HG03175 (cell line): ENCODE data around the gene PRKCA.
"Not testable (repeated sequence)": the region's sequence is repeated elsewhere in the genome, so short reads cannot be mapped to it uniquely, and the experiment has no call there.

Experiments
- ATAC-seq: cut with Tn5 transposase; IDR thresholded peaks from one replicate; pipeline ENCODE4 v1.9.1; 2021; ENCODE audit warnings: mild to moderate bottlenecking, moderate library complexity; ENCODE audit not compliant: unreplicated experiment

PRKCA gene

DNA sequence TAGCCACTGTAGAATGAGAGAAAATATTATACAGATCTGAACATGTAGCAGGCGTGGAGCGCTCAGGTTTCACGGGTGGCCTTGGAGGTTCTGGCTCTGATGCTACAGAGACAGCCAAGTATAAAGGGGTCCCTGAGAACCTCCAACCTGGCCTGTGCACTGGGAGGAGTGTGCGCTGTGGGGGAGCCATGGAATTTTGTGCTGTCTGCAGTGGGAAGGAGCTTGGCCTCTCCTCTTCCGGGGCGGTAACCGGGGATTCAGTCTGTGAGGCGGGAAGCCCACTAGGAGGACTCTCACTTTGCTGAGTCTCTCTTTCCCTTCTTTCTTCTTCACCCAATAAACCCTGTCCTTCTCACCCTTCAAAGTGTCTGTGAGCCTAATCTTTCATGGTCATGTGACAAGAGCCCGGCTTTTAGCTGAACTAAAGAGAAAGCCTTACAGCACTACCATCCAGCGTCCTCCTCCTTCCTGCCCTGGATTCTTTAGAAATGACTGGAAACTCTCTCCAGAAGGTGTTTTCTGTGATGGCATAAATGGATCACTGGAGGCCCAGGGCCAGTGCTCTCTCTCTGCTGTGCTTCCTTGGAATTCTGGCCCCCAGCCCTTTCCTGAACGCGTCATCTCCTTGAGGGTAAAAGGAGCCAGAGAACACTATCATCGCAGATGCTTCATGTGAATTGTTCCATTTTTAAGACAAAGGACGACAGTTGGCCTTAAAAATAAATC, 300.4 kb downstream of the PRKCA start:
- ATAC-seq: no peak

- no peak for ATAC-seq
Measured at GRCh38 chr17:66604376-66604775, 302.0 kb downstream of the PRKCA start.

- no peak for ATAC-seq
Measured at GRCh38 chr17:66605541-66605940, 303.1 kb downstream of the PRKCA start.

DNA sequence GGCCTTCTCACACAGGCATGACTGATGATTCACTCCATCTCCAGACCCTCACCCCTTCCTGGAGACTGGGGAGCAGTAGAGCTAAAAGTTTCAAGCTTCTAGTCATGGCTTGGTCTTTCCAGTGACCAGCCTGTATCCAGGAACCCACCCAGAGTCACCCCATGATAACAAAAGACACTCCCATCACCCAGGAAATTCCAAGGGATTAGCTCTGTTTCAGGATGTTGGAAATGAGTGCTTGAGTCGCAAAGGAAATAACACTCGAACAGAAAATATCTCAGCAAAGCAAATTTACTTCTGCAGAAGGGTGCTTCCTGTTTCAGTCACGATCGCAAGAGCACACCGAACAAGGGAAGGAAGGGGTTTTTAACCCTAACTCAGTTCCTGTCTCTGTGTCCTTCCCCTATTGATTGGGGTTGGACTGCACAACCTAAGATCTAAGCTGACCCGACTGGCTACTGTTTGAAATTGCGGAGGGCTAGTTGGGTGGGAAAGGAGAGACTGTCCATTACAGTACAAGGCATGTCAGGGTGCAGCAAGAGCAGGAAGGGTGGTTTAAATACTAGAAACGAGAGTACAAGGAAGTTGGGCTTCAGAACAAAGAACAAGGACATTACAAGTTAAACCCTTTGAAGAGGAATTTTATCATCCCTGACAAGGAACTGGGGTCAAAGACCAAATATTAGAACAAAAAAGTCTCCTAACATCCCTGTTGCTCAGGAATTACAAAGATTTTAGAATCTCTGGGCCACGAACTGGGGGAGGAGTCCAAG, 308.1 kb downstream of the PRKCA start:
- no peak for ATAC-seq

DNA sequence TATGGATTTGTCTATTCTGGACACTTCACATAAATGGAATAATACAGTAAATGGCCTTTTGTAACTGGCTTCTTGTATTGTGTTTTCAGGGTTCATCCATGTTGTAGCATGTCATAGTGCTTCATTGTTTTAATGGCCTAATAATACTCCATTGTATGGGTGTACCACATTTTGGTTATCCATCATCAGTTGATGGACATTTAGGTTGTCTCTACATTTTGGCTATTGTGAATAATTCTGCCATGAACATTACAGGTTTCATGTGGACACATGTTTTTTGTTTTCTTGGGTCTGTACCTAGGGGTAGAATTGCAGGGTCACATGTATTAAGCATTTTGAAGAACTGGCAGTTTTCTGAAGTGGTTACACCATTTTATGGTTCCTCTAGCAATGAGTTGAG, 309.0 kb downstream of the PRKCA start:
- ATAC-seq: no peak

DNA sequence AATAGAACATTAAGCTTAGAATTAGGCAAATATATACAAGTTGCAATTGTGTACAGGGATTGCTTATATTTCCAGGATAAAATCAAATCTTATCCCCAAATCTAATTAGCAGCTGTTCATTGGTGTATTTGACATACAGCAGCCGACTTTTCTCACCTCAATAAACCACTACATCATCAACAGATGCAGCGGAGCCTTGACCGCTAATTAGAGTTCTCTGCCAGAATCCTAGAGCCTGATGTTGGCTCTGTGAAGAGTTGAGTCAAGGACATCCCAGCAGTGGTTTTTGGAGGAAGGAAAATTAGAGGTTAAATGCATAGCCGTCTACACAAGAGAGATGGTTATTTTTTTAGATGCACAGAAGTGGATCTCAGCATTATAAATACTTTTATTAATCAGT, 310.6 kb downstream of the PRKCA start:
- ATAC-seq: no peak

- ATAC-seq: no peak
Measured at GRCh38 chr17:66614469-66614868, 312.1 kb downstream of the PRKCA start.

DNA sequence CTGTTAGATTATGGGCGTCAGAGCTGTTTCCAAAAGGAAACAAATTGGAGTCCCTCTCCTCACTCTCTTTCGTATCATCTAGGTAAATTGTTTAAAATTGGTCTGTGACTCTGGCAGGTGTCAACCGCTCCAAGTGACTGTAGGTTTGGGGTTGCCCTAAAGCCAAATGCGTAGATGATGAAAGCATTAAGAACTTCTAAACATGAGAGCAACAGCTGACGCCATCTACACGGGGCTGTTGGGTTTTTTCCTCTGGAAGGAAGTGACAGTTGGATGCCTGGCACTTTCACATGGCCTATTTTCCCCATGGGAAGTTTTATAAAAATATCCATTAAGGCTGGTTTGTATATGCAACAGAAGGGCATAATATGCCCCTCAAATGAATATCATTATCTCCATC, 316.8 kb downstream of the PRKCA start:
- ATAC-seq: no peak

DNA sequence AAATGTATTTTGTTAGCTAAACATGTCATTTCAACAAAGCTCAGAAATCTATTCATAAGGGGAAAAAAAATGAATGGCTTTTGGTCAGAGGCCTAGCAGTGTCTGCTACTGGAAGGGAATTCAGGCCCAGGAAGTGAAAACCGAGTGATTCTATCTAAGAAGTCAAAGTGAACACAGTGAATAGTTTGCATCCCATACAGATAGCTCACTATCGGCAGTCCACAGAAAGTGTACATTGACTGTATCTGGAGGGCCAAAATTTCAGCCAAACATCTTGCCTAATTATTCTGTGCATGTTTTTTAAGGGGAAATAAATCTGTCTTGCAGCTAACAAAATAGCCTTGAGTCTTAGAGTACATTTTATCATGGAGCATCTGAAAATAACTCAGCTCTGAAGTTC, 318.1 kb downstream of the PRKCA start:
- no peak for ATAC-seq

DNA sequence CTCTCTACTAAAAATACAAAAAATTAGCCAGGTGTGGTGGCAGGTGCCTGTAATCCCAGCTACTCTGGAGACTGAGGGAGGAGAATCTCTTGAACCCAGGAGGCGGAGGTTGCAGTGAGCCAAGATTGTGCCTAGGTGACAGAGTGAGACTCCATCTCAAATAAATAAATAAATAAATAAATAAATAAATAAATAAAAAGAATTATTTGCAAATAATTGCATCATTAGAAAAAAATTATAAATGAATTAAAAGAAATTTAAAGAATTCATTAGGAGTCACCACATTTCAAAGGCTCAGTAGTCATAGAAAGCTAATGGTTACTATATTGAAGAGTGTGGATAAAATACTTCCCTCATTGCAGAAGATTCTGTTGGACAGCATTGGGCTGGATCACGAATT, 322.2 kb downstream of the PRKCA start:
- not testable (repeated sequence) for ATAC-seq

- ATAC-seq: no peak
Measured at GRCh38 chr17:66625311-66625767, 322.9 kb downstream of the PRKCA start.

GRCh38 chr17:66627985-66628384, 325.6 kb downstream of the PRKCA start:
- no peak for ATAC-seq

- ATAC-seq: no peak
Measured at GRCh38 chr17:66629762-66630161, 327.3 kb downstream of the PRKCA start.

GRCh38 chr17:66630379-66630778, 328.0 kb downstream of the PRKCA start:
- ATAC-seq: no peak

DNA sequence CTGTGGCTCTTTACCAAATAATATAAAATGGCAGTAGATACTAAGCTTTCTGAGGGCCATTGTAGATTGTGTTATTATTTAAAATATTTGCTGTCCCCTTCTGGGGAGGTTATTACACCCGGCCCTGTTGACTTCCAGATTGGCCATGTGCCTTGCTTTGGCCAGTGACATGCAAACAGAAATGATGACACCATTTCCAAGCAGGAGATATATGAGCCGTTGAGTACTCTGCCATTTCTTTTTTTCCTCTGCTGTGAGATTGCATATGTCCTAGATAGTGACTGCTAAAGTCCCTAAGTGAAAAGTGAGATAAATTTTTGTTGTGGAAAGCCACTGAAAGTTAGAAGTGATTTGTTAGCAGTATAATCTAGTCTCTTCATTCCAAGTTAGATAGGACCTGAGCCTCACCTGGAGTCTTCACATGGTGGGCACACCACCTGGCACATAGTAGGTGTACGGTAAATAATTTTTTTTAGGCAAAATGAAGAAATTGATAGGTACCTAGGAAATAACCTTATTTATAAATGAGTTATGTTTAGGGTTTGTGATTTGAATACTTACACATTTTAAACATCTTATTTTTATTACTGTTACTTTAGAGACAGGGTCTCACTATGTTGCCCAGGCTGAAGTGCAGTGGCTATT, 328.5 kb downstream of the PRKCA start:
- ATAC-seq: no peak

GRCh38 chr17:66632731-66633130, 330.3 kb downstream of the PRKCA start:
- ATAC-seq: no peak

DNA sequence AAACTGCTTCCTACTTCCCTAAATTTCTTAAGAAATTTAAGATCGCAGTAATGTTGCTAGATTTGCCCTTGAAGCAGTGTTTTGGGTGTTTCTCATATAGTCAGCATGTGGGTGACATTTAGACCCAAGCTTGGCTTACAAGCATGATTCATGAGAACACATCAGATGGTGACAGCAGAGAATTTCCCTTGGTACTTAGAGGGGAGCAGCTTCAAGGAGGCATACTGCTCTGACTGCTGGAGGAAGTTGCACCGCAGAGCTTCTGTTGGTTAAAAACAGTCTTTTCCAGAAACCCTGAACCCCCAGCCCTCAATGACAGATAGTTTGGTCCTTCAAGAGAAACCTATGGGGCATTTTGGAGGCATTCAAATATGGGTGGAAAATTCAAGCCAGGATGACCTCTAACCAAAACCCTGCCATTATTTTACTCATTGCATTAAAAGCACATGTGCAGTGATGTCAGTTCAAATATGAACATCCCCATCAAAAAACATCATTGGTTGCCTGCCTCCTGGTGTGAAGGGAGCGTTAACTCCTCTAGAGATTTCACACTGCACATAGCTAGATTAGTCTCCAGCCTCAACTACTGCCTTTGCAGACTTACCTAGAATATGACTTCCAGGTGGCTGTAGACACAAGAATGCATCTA, 331.0 kb downstream of the PRKCA start:
- no peak for ATAC-seq

- no peak for ATAC-seq
Measured at GRCh38 chr17:66634193-66634592, 331.8 kb downstream of the PRKCA start.

GRCh38 chr17:66635386-66636045, 333.1 kb downstream of the PRKCA start:
- ATAC-seq: no peak

DNA sequence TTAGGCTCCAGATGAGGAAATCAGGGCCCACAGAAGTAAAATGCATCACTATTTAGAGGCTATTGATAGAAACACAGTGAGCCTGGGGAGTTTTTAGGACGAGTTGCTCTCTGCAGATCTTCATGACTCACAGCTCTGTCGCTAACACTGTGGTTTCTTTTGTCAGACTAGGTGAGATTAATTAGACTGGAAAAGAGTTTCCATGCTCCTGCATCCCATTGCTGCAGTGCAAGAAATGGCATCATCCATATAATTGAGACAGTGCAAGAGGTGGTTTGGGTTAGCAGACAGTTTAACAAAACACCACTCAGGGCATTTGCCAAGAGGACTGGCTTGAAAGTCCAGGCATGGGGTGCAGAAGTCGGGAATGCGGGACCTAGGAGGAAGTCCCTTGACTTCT, 333.7 kb downstream of the PRKCA start:
- no peak for ATAC-seq

GRCh38 chr17:66637491-66637890, 335.1 kb downstream of the PRKCA start:
- no peak for ATAC-seq
